HG03039 (cell line): ENCODE measurements around the gene CCDC61.

Experiments used
- ATAC-seq: cut with Tn5 transposase; IDR thresholded peaks from one replicate; pipeline ENCODE4 v1.9.1; 2021; ENCODE audit warnings: mild to moderate bottlenecking, moderate library complexity; ENCODE audit not compliant: unreplicated experiment

Gene CCDC61

DNA sequence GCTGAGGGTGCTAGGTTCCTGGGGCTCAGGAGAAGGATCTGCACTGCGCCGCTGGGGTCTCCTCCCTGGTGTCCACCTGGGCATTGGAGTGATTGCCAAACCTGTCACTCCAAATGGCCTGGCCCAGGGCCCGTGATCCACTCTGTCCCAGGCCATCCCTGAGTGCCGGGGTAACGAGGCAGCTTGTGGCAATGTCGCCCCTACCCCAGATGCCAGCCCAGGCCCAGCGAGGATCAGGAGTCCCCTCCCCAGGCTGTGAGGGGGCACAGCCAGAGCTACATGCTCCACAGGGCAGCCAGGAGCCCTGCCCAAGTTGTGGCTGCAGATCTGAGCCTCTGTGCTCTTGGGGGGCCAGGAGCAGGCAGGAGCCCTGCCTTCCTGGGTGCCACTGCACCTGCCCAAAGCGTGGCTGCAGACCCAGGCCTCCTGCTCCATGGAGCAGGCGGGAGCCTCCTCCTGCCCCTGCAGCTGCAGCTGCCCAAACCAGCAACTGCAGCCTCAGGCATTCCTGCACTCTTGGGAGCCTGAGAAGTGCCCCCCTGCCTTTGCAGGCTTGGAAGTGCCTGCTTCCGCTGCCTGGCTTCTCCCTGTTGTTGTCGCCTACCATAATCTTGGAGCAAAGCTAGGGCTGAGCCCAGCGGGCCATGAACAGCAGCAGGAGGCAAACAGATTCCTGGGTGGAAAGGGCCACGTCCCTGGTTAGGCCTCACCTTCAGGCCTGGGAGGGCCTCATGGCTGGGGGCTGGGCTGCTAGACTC is 40.9 kb downstream of the CCDC61 start:
- no peak for ATAC-seq

DNA sequence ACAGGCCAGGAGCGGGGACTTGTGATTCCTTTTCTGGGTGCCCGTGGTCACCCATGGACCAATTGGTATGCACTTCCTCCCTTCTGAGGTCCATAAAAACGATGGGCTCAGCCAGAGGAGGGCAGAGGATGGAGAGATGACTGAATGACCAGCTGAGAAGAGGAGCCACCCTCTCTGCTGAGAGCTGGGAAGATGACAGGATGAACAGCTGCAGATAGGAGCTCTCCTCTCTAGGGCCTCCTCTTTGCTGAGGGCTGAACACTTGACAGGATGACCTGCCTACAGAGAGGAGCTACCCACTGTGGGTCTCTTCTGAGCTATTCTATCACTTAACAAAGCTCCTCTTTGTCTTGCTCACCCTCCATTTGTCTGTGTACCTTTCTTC is 41.5 kb downstream of the CCDC61 start:
- no peak for ATAC-seq

DNA sequence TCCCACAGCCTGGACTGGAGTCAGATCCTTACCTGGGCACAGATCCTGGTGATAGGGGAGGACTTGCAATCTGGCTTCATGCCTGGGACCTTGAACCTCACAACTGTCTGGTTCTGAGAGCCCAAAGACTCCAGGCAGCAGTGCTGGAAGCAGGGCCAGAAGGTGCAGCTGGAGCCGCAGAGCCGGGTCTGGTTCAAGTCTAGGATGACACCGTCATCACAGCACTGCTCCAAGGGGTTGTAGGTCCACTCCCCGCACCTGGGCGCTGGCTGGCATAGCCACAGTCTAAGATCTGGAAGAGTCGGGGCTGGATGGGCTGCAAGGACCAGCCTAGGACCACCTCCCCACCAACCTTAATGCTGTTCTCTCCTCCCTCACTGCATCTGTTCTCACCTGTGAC is 44.9 kb downstream of the CCDC61 start:
- no peak for ATAC-seq

DNA sequence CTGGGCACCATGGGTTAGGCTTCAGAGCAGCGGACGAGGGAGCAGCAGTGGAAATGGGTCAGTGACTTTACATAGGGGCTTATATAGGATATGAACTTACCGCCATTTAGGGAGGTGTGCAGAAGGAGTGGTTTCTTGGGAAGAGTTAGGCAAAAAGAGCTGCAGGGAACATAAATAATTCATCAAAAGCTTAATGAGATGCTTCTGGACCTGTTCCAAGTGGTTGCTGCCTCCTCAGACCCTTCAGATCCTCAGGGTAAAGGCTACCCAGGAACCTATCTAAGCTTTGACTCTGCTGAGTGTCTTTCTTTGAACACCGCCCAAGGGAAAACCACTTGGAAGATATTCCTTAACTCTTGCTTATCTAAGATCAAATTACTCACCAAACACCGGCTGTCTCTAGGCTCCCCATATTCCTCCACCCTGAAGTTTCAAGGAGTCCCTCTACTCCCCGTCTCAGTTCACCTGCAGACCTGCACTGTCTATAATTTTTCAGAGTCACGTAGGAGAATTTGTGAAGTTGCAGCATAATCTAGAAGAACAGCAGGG is 45.8 kb downstream of the CCDC61 start, which contains the start of gene IGFL4:
Gene IGFL4 (minus strand): TSS at position 51 of the 549 bp plus-strand sequence. CDS start 40 bp downstream, at position 11.
- ATAC-seq = no peak

DNA sequence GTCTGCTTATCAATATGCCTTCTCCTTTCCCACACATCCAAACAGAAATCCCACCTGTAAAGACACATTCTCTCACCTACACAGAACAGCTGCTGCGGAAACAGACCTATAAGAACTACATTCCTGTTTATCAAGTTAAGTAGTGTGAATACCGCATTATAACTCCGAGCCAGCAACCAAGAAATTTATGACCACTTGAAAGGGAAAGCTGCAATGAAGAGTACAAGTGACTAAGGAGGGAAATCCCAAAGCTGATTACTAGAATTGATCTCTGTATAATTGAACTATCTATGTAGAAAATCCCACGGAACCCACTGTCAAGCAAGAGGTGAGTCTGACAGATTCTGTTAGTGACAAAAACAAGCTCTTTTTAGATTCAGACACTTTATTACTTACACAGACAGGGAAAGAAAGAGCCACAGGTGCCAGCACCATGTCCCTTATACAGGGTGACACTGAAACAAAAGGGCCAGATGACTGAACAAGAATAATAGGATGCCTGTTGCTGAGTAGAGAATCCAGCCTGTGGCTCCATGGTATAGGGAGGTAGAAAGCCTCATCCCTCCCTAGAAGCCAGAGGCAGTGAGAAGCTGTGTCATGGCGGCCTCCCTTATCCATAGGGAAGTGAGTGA is 47.1 kb downstream of the CCDC61 start:
- ATAC-seq = no peak

DNA sequence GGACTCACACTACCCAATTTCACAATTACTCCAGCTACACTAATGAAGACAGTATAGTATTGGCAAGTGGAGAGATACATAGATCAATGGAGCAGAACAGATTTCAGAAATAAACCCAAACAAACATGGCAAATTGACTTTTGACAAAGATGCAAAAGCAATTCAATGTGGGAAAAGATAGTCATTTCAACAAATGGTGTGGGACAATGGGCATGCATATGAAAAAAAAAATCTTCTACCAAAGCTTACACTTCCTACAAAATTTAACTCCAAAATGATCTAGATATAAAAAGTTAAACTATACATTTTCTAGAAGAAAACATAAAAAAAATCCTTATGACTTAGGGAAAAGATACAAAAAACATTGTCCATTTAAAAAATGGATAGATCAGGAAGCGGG is 48.3 kb downstream of the CCDC61 start:
- no peak for ATAC-seq

DNA sequence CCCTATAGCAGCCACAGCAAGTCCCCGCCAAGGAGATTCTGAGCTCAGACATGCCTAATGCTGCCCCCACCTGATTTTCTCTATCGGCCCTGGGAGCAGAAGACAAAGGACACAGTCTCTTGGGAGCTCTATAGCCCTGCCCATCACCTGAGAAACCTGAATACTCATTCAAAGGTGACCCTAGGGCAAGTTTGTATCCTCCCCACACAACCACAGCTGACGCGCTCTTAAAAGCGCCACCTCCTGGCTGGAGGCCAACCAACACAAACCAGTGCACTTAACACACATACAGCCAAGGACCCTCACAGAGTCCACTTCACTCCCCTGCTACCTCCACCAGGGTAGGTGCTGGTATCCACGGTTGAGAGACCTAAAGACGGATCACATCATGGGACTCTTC is 54.3 kb downstream of the CCDC61 start:
- ATAC-seq = no peak

DNA sequence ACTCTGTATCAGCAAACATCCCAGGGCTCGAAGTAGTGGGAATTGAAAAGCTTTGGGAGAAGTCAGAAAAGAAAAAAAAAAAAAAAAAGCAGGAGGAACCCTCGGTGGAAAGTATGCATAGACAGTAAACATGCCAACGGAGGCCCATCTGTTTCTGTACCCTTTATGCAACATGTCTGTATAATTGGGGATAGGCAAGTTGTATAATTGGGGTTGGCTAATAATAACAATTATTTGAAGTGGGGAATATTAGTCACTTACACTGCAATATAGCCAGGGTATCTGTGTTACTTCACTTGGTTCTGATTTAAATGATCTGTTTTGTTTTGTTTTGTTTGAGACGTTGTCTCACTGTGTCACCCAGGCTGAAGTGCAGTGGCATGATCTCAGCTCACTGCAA is 57.6 kb downstream of the CCDC61 start:
- no peak for ATAC-seq

DNA sequence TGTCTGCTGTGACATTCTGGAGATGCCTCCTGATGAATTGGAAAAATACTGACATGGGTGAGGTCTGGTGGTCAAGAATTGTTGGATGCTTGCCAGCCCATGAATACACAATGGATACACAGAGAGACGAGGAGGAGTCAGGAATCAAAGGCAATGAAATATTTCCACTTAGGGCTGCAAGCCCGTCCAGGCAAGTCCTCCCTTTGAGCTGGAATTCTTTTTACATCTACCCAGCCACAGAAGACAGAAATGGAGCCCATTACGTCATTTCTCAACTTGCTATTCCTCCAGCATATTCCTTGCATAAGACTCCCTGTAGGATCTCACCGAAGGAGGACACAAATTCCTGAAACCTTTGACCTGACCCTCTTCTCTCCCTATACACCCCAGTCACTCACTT is 61.3 kb downstream of the CCDC61 start:
- no peak for ATAC-seq

DNA sequence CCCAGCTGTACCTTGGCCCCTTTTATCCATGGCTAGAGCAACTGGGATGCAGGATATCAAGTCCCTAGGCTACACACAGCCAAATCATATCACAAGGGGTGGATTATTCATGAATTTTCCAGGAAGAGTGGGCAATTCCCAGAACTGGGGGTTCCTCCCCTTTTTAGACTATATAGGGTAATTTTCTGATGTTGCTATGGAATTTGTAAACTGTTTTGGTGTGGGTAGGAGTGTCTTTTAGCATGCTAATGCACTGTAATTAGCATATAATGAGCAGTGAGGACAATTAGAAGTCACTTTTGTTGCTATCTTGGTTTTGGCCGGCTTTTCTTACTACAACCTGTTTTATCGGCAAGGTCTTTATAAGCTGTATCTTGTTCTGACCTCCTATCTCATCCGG is 63.5 kb downstream of the CCDC61 start:
- ATAC-seq = no peak

DNA sequence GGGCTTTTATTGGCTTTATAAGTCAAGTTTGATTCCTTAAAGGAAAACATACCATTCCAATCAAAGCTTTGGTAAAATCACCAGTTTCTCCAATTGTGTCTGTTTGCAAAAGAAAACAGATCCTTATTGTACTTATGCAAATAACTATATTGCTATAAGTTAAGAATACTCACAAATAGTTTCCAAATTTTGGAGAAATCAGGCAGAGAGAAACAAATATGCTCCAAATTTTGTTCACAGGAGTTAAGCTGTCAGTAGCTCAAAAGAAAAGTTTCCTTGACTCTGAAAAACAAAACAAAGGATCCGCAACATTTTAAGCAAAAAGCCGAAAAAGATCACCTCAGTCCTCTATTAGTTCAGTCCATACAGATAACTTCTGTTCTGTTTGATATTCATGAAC is 64.7 kb downstream of the CCDC61 start:
- ATAC-seq = no peak

DNA sequence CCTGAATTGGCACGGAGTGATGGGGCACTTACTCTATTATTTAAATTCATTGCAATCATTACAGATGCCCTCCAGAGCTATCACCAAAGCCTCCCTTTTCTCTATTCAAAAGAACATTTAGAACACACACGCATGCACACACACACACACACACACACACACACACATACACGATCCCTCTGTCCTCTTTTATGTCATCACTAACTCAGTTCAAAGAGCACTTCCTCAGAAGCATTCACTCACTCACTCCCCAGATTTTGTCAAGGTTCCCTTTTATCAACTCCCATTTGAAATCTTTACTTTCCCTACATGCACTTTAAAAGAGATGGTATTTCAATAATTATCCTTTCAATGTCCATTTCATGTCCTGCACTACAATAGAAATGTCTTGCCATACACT is 67.9 kb downstream of the CCDC61 start:
- ATAC-seq = no peak

DNA sequence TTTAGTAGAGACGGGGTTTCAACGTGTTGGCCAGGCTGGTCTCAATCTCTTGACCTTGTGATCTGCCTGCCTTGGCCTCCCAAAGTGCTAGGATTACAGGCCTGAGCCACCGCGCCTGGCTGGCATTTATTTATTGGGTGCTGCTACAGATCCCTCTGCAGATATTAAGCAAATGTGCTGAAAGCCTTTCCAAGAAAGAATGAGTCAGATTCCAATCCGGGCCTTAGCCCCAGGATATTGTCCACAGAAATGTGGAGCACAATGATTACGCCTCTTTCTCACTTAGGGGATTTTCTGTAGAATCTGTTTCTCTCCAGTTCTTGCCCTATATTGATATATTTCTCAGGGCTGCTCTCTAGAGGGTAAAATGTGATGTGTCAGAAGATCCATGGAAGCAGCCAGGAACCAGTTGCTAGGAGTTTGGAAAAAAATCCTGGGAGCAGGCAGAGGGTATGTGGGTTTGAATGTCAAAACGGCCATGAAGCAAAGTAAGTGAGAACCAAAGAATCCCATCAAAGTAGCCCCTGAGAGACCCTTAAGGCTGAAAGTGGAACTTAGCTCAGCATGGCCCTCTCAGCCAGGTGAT is 70.3 kb downstream of the CCDC61 start:
- no peak for ATAC-seq

DNA sequence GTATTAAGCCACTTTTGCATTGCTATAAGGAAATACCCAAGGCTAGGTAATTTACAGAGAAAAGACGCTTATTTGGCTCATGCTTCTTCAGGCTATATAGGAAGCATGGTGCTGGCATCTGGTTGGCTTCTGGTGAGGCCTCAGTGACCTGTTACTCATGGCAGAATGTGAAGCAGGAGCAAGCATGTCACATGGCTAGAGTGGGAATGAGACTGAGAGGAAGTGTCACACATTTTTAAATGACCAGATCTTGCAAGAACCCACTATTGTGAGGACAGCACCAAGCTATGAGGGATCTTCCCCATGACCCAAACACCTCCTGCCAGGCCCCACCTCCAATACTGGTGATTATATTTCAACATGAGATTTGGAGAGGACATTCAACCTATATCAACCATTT is 71.2 kb downstream of the CCDC61 start:
- no peak for ATAC-seq

DNA sequence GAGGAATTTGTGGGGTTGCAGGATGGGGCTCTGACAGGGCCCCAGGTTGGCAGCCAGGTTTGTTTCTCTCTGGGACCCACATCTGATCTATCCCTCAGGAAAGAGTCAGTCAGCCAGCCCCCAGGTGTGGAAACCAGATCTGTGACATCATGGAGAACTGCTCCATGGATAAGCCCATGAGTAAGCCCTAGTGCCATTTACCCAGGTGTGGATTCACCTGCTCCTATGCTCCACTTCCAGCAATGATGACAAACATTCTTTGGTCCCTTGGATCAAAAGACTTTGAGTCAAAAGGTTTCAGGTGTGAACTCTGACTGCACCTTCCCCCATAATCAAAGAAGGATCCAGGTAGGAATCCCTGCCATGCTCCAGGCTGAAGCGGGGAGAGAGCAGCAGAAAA is 72.4 kb downstream of the CCDC61 start:
- no peak for ATAC-seq
